GM19238 (cell line): ENCODE measurements around the gene FBN1.

ENCODE experiments used
- DNase-seq: peaks from one replicate; pipeline ENCODE4 v3.0.0; 2011; ENCODE audit warnings: low spot score; ENCODE audit not compliant: insufficient read length

FBN1 gene

GRCh38 chr15:48645558-48646330 lies at the start of gene FBN1:
Gene FBN1 (minus strand): TSS chr15:48645709. CDS start chr15:48644769, 940 bp downstream.
- peak; percentile 67 for DNase-seq

- DNase-seq = no peak
Measured at GRCh38 chr15:48693484-48693883, 48.0 kb upstream of the FBN1 start.

GRCh38 chr15:48688493-48688892 lies 43.0 kb upstream of the FBN1 start:
- DNase-seq = no peak

GRCh38 chr15:48683991-48684765 lies 38.7 kb upstream of the FBN1 start:
- no peak for DNase-seq

- DNase-seq = no peak
Measured at GRCh38 chr15:48682942-48683651, 37.6 kb upstream of the FBN1 start.

GRCh38 chr15:48681353-48681752 lies 35.8 kb upstream of the FBN1 start:
- DNase-seq = no peak

GRCh38 chr15:48680841-48681240 lies 35.3 kb upstream of the FBN1 start:
- no peak for DNase-seq

- DNase-seq = no peak
Measured at GRCh38 chr15:48679952-48680351, 34.4 kb upstream of the FBN1 start.

- DNase-seq = no peak
Measured at GRCh38 chr15:48678851-48679250, 33.3 kb upstream of the FBN1 start.

- DNase-seq = no peak
Measured at GRCh38 chr15:48677821-48678220, 32.3 kb upstream of the FBN1 start.

GRCh38 chr15:48675436-48675835 lies 29.9 kb upstream of the FBN1 start:
- DNase-seq = no peak

GRCh38 chr15:48674876-48675275 lies 29.4 kb upstream of the FBN1 start:
- no peak for DNase-seq

GRCh38 chr15:48672206-48672605 lies 26.7 kb upstream of the FBN1 start:
- no peak for DNase-seq

- no peak for DNase-seq
Measured at GRCh38 chr15:48671103-48672022, 25.9 kb upstream of the FBN1 start.

- no peak for DNase-seq
Measured at GRCh38 chr15:48667701-48668100, 22.2 kb upstream of the FBN1 start.

- no peak for DNase-seq
Measured at GRCh38 chr15:48664436-48664835, 18.9 kb upstream of the FBN1 start.

GRCh38 chr15:48657950-48658591 lies 12.6 kb upstream of the FBN1 start:
- DNase-seq = no peak

- no peak for DNase-seq
Measured at GRCh38 chr15:48654801-48655200, 9.3 kb upstream of the FBN1 start.

GRCh38 chr15:48653913-48654670 lies 8.6 kb upstream of the FBN1 start:
- DNase-seq = no peak

- DNase-seq = no peak
Measured at GRCh38 chr15:48653216-48653615, 7.7 kb upstream of the FBN1 start.
